Heart left ventricle (tissue), 13 donors: ENCODE results near the gene NCOA6.

Source experiments
- POLR2A ChIP-seq, 2 donors: fragments of 450-650 bp; IDR thresholded peaks; one replicate each; pipeline ENCODE4 v1.6.1; 2017; ENCODE audit warnings: antibody characterized with exemption in 2 of 2, mild to moderate bottlenecking in 2 of 2, moderate library complexity in 2 of 2
- TF ChIP-seq, protein P1 (sequence below), 12 donors: fragments of 200-600 bp; sonication (generic) in 4 of 12; IDR thresholded peaks; one replicate each; pipeline versions ENCODE4 v1.5.0 to v1.8.0; 2018 to 2022; ENCODE audit warnings: antibody characterized with exemption in 12 of 12, mild to moderate bottlenecking in 5 of 12
- donor health status: ischemic (EF 13 %, LVEDD 7.1; RV severe dilation, severe dysfunction).
- donor health status: DM: no; HTN: yes; CAD: no.
- donor health status: DM: no; HTN: no; CAD: no.
- donor health status: ischemic (EF 25% LVEDD 6.9; RV normal size, moderate dysfunction).
- donor health status: ischemic (EF 25% LVEDD 5.7; RV mildly dilated, moderate dysfunction).
- donor health status: ischemic (EF 35%, LVEDD 5.7; RV mildly dilated, moderate dysfunction).
- donor health status: nonischemic (EF 11% LVEDD 7.7; RV severe dilation, severe dysfunction).
- donor health status: DM: yes; HTN: yes; CAD: no.
- donor health status: PGD.
- donor health status: ischemic (EF 29% LVEDD 5.4; RV normal size, mild dysfunction).
- donor health status: nonischemic (EF 23%, LVEDD 6.1; RV moderate dilation, normal function).

DNA sequence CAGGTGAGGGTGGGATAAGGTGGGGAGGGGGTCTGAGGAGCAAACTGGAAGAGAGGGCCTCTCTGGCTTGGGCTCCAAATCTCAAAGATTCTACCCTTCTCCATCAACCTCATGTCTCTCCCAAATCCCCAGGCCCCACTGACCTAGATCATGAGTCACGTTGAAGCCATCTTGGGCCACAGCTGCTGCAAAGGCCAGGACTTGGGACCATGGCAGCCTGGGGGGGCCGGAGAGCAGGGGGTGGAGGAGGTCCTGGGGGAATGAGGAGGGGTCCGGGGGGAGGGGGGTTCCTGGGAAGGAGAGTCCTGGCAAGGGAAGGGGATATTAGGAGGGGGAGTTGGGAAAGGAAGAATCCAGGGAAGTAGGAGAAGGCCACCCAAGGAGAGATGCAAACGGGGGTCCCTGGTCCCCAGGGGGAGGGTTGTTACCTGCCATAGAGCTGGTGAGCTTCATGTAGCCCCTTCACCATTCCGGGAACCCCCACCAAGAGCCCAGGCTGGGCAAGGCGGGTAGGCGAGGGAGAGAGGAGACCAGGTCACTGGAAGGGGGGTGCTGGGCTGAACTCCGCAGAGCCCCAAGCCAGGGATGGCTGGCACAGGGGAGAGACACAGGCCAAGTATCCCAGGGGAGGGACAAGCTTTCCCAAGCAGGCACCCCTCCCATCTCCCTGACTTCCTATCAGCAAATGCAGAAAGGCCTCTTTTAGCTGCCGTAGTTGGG, 34.5 kb upstream of the NCOA6 start:
- TF ChIP-seq, protein P1, sequence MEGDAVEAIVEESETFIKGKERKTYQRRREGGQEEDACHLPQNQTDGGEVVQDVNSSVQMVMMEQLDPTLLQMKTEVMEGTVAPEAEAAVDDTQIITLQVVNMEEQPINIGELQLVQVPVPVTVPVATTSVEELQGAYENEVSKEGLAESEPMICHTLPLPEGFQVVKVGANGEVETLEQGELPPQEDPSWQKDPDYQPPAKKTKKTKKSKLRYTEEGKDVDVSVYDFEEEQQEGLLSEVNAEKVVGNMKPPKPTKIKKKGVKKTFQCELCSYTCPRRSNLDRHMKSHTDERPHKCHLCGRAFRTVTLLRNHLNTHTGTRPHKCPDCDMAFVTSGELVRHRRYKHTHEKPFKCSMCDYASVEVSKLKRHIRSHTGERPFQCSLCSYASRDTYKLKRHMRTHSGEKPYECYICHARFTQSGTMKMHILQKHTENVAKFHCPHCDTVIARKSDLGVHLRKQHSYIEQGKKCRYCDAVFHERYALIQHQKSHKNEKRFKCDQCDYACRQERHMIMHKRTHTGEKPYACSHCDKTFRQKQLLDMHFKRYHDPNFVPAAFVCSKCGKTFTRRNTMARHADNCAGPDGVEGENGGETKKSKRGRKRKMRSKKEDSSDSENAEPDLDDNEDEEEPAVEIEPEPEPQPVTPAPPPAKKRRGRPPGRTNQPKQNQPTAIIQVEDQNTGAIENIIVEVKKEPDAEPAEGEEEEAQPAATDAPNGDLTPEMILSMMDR (IDR thresholded peaks at IDR 0.05): no peak
- no peak for TF ChIP-seq POLR2A (IDR thresholded peaks at IDR 0.05)
